Measurements from ENCODE around the gene CCDC181. TPM values are rescaled to one million over a fixed set of nuclear protein-coding genes. Genes with fewer than 3 reads are reported as not detected.

Gene CCDC181
- total and polyA plus RNA-seq, 2 of the 8 experiments (the other 6 are each of a cell fraction or from before 2014, with no cell fraction given): 1.2 to 3.7 TPM

GRCh38 chr1:169364948-169365347, 62.3 kb downstream of the CCDC181 start:
- no peak overlapping the region for H3K23ac ChIP-seq (ENCODE audit: insufficient read length)
- ChIA-PET POLR2A (ENCODE audit: partially characterized antibody) (no interaction called here), CTCF (ENCODE audit: partially characterized antibody) (interaction anchor here (0.8 to 1.4 kb wide), 2 partner anchors 16 to 762 kb away, joined by 4 read pairs; no protein-coding TSS in a partner anchor)
- no peak overlapping the region for H2BK15ac ChIP-seq (ENCODE audit: low read length)
- WGBS, 2 experiments (ENCODE audit: extremely low coverage in 1 of 2, insufficient coverage in 1 of 2, insufficient read length in 1 of 2, insufficient replicate concordance in 2 of 2, low coverage in 1 of 2, low lambda C conversion rate in 2 of 2, missing lambda C conversion rate in 1 of 2): 97% methylated on average over 2 of the region's 2 CpGs; no CpG with 5 or more reads in 1 of the 2 experiments
- no peak overlapping the region for H3K56ac ChIP-seq (replicated peaks; ENCODE audit: insufficient read length, low read depth, low read length)
- no peak overlapping the region for H2BK20ac ChIP-seq (ENCODE audit: low read length)
- H2AFZ ChIP-seq (ENCODE audit: low read length): no peak overlapping the region
- H4K20me1 ChIP-seq (replicated peaks in 1 of 2; ENCODE audit: control insufficient read depth in 1 of 2, insufficient read depth in 2 of 2, low read length in 2 of 2): no peaks in the 10 kb centered on the region
- H4K5ac ChIP-seq (ENCODE audit: insufficient read length, low read depth, low read length): no peak overlapping the region
- no peak for DNase-seq (ENCODE audit: low read depth in 1 of 2, low spot score in 2 of 2)
- no peak overlapping the region for H3K14ac ChIP-seq (ENCODE audit: insufficient read length)
- H2BK12ac ChIP-seq (ENCODE audit: low read depth, low read length): no peak overlapping the region
- peaks cover 0 to 3% (median 0%) of the 10 kb centered on the region in 4 experiments; a peak in 1 of 8 replicates for H3K36me3 ChIP-seq (ENCODE audit: control insufficient read depth in 2 of 4, insufficient read depth in 4 of 4, low read length in 3 of 4)
- no peaks in the 10 kb centered on the region for H3K27me3 ChIP-seq (replicated peaks in 1 of 4; ENCODE audit: control insufficient read depth in 3 of 4, extremely low read depth in 1 of 4, insufficient read depth in 3 of 4, low read length in 3 of 4)
- no peak overlapping the region for H3K9ac ChIP-seq (replicated peaks in 1 of 4; ENCODE audit: extremely low read depth in 1 of 4, low read depth in 3 of 4, low read length in 3 of 4)
- no peak overlapping the region for H3K27ac ChIP-seq (ENCODE audit: low read depth, low read length)
- H2BK120ac ChIP-seq (replicated peaks; ENCODE audit: low read depth, low read length): no peak overlapping the region
- H3K23me2 ChIP-seq (ENCODE audit: low read depth, low read length): peaks cover 7% of the 10 kb centered on the region
- no peak overlapping the region for H3K4me3 ChIP-seq (ENCODE audit: extremely low read depth in 1 of 4, insufficient read depth in 2 of 4, low read depth in 3 of 4, low read length in 4 of 4)
- no peaks in the 10 kb centered on the region for H3K79me1 ChIP-seq (ENCODE audit: low read depth, low read length)
- no peak overlapping the region for H2BK5ac ChIP-seq (ENCODE audit: low read depth, low read length)
- H3K9me3 ChIP-seq (ENCODE audit: insufficient read depth in 2 of 2, low read depth in 1 of 2, low read length in 1 of 2): peaks cover 0 to 3% of the 10 kb centered on the region in 2 experiments; a peak in 1 of 4 replicates
- H3K4ac ChIP-seq (replicated peaks; ENCODE audit: insufficient read length, low read depth, low read length): no peak overlapping the region
- H2AK5ac ChIP-seq (ENCODE audit: low read depth, low read length): no peak overlapping the region
- no peak overlapping the region for H4K91ac ChIP-seq (replicated peaks; ENCODE audit: insufficient read length, low read length)
- no peak overlapping the region for H3K18ac ChIP-seq (ENCODE audit: extremely low read depth, low read length)
- no peak overlapping the region for H4K8ac ChIP-seq (ENCODE audit: extremely low read depth, insufficient read depth, low read length)
- no peaks in the 10 kb centered on the region; a peak in 1 of 7 replicates for H3K4me1 ChIP-seq (replicated peaks in 1 of 4; ENCODE audit: control insufficient read depth in 3 of 4, insufficient read depth in 4 of 4, low read length in 3 of 4)
- H3K4me2 ChIP-seq (ENCODE audit: insufficient read depth in 1 of 2, low read depth in 2 of 2, low read length in 2 of 2): no peak overlapping the region
- H3K79me2 ChIP-seq (ENCODE audit: control insufficient read depth in 1 of 2, insufficient read depth in 2 of 2, low read length in 2 of 2): peaks cover 0 to 14% of the 10 kb centered on the region in 2 experiments; a peak in 2 of 4 replicates
- no peak for FAIRE-seq
